Upper lobe of left lung (tissue), 6 donors: ENCODE measurements around the gene CDX2. TPM values are rescaled to one million over a fixed set of nuclear protein-coding genes. Genes with fewer than 3 reads are reported as not detected.

Experiments used
- ATAC-seq, 2 donors: fragments of 200-7000 bp; cut with Tn5 transposase; one replicate each; pipeline ENCODE4 v1.9.1; 2022; ENCODE audit warnings: mild to moderate bottlenecking in 2 of 2, moderate library complexity in 2 of 2; ENCODE audit not compliant: low FRiP score in 2 of 2
- DNase-seq, 2 donors: peaks; one replicate each; pipeline ENCODE4 v3.0.0-alpha.2; 2019 to 2020
- H3K27ac ChIP-seq, 4 donors: fragments of 200-600 bp; sonication (generic); one replicate each; pipeline ENCODE4 v1.5.1; 2016 to 2019
- H3K27me3 ChIP-seq, 4 donors: fragments of 200-600 bp; sonication (generic); one replicate each; pipeline ENCODE4 v1.5.1; 2017 to 2019
- H3K36me3 ChIP-seq, 4 donors: fragments of 200-600 bp; sonication (generic); one replicate each; pipeline ENCODE4 v1.5.1; 2016 to 2019
- H3K4me1 ChIP-seq, 4 donors: fragments of 200-600 bp; sonication (generic); one replicate each; pipeline ENCODE4 v1.5.1; 2018 to 2019
- H3K4me3 ChIP-seq, 4 donors: fragments of 200-600 bp; sonication (generic); one replicate each; pipeline ENCODE4 v1.5.1; 2017 to 2019; ENCODE audit warnings: mild to moderate bottlenecking in 2 of 4, moderate library complexity in 1 of 4
- H3K9me3 ChIP-seq, 4 donors: fragments of 200-600 bp; sonication (generic); one replicate each; pipeline ENCODE4 v1.5.1; 2018 to 2019
- CTCF ChIP-seq, 6 experiments: fragments of 450-650 bp in 4 of 6; fragments of 200-600 bp in 2 of 6; sonication (generic) in 2 of 6; IDR thresholded peaks; one replicate each; pipeline ENCODE4 v1.5.1; 2016 to 2019; ENCODE audit warnings: antibody characterized with exemption in 6 of 6
- EP300 ChIP-seq, 4 donors: sonication (generic); formaldehyde crosslinking; IDR thresholded peaks; one replicate each; pipeline ENCODE4 v1.5.1; 2017; ENCODE audit warnings: antibody characterized with exemption in 4 of 4, control low read depth in 2 of 4
- POLR2A ChIP-seq, 4 donors: fragments of 450-650 bp; IDR thresholded peaks; one replicate each; pipeline ENCODE4 v1.5.1; 2016 to 2017; ENCODE audit warnings: antibody characterized with exemption in 4 of 4, mild to moderate bottlenecking in 2 of 4
- POLR2AphosphoS5 ChIP-seq, 2 donors: sonication (generic); formaldehyde crosslinking; IDR thresholded peaks; one replicate each; pipeline ENCODE4 v1.5.1; 2017; ENCODE audit warnings: antibody characterized with exemption in 2 of 2
- WGBS, 2 donors: methylation state at CpG; one replicate each; pipeline ENCODE4 v1.1.5; 2017 to 2018; 5-methylcytosine and 5-hydroxymethylcytosine counted together
- total RNA-seq, 6 donors: library from RNA; depleted of rRNA in 4 of 6; stranded (reverse); fragments of >200 nt in 4 of 6; gene quantifications; one replicate each; pipeline versions ENCODE4 v1.1.0 to v1.2.1, GENCODE V29; 2016 to 2021
- donor health status: DM: no; HTN: no; CAD: no; lungs with moderate emphysema.
- donor health status: DM: no; HTN: yes; CAD: no; lungs with severe emphysema.

Gene CDX2
- total RNA-seq, 6 donors from 2014 or later, result 0.14 TPM; not detected in 5

- Histone ChIP-seq H3K27me3 (peaks cover 0 to 68% (median 34%) of the 10 kb centered on the region in 4 donors), H3K4me1 (peaks cover 13 to 22% (median 15%) of the 10 kb centered on the region in 4 donors), H3K4me3 (peak overlapping the region in 3 of 4 donors; percentile 32 to 43 (median 34)), H3K36me3 (no peaks in the 10 kb centered on the region), H3K27ac (no peak overlapping the region), H3K9me3 (no peaks in the 10 kb centered on the region)
- DNase-seq (peak; percentile 64 to 93), ATAC-seq (peak; percentile 56 to 80)
- WGBS, 2 donors, result 2 to 3% methylated on average over 15 to 70 of the region's 73 CpGs
- no peak for TF ChIP-seq POLR2AphosphoS5 (IDR thresholded peaks at IDR 0.05)
- no peak for TF ChIP-seq POLR2A (IDR thresholded peaks at IDR 0.05)
- peak in 4 of 6 experiments; percentile 16 to 40 (median 28) for TF ChIP-seq CTCF (IDR thresholded peaks at IDR 0.05)
- TF ChIP-seq EP300 (IDR thresholded peaks at IDR 0.05), result no peak
Measured at GRCh38 chr13:27960362-27961226, 8.5 kb downstream of the CDX2 start.

GRCh38 chr13:27959976-27960361, 9.1 kb downstream of the CDX2 start:
- H3K27me3 ChIP-seq, result peaks cover 0 to 68% (median 32%) of the 10 kb centered on the region in 4 donors
- H3K9me3 ChIP-seq, result no peaks in the 10 kb centered on the region
- no peak for TF ChIP-seq POLR2AphosphoS5 (IDR thresholded peaks at IDR 0.05)
- TF ChIP-seq EP300 (IDR thresholded peaks at IDR 0.05), result no peak
- no peak for TF ChIP-seq POLR2A (IDR thresholded peaks at IDR 0.05)
- TF ChIP-seq CTCF (IDR thresholded peaks at IDR 0.05), result no peak
- peaks cover 13 to 23% (median 15%) of the 10 kb centered on the region in 4 donors for H3K4me1 ChIP-seq
- DNase-seq (no peak), ATAC-seq (no peak)
- peak overlapping the region in 2 of 4 donors; percentile 32 to 34 for H3K4me3 ChIP-seq
- no peak overlapping the region for H3K27ac ChIP-seq
- H3K36me3 ChIP-seq, result no peaks in the 10 kb centered on the region
- WGBS, 2 donors, result 11 to 16% methylated on average over 14 of the region's 14 CpGs

GRCh38 chr13:27956576-27957300, 12.4 kb downstream of the CDX2 start:
- ATAC-seq (no peak), DNase-seq (no peak)
- no peak for TF ChIP-seq POLR2AphosphoS5 (IDR thresholded peaks at IDR 0.05)
- TF ChIP-seq POLR2A (IDR thresholded peaks at IDR 0.05), result no peak
- no peak for TF ChIP-seq EP300 (IDR thresholded peaks at IDR 0.05)
- TF ChIP-seq CTCF (IDR thresholded peaks at IDR 0.05), result no peak
- WGBS, 2 donors, result 14 to 18% methylated on average over 5 of the region's 5 CpGs
- Histone ChIP-seq H3K4me3 (no peak overlapping the region), H3K9me3 (no peaks in the 10 kb centered on the region), H3K27me3 (peaks cover 2 to 69% (median 39%) of the 10 kb centered on the region in 4 donors), H3K4me1 (peaks cover 21 to 45% (median 33%) of the 10 kb centered on the region in 4 donors), H3K27ac (no peak overlapping the region), H3K36me3 (no peaks in the 10 kb centered on the region)

GRCh38 chr13:27955014-27955591, 14.0 kb downstream of the CDX2 start:
- no peaks in the 10 kb centered on the region for H3K9me3 ChIP-seq
- no peak for TF ChIP-seq POLR2A (IDR thresholded peaks at IDR 0.05)
- TF ChIP-seq CTCF (IDR thresholded peaks at IDR 0.05), result no peak
- H3K27me3 ChIP-seq, result peaks cover 0 to 64% (median 33%) of the 10 kb centered on the region in 4 donors
- no peaks in the 10 kb centered on the region for H3K36me3 ChIP-seq
- DNase-seq (no peak), ATAC-seq (no peak)
- H3K4me1 ChIP-seq, result peaks cover 9 to 30% (median 21%) of the 10 kb centered on the region in 4 donors
- WGBS, 2 donors, result 37 to 41% methylated on average over 11 of the region's 11 CpGs
- H3K4me3 ChIP-seq, result no peak overlapping the region
- no peak overlapping the region for H3K27ac ChIP-seq
